GM08714 (cell line): ENCODE results near the gene BAIAP3.

Experiments
- H3K4me3 ChIP-seq: fragments of 200-500 bp; sonication (Bioruptor generic); 2 replicates; pipeline ENCODE4 v1.5.1; 2014; ENCODE audit warnings: mild to moderate bottlenecking, low read length, inconsistent platforms
- ZNF274 ChIP-seq: IDR thresholded peaks from 2 replicates; pipeline ENCODE4 v1.6.1; 2012; ENCODE audit warnings: mild to moderate bottlenecking, low read depth, low read length

The BAIAP3 gene

GRCh38 chr16:1330931-1331711 lies 2.3 kb upstream of the BAIAP3 start:
- no peak overlapping the region; the same call in 1 of the 2 replicates for H3K4me3 ChIP-seq
- TF ChIP-seq ZNF274: no peak

GRCh38 chr16:1331712-1332617 lies 1.5 kb upstream of the BAIAP3 start:
- TF ChIP-seq ZNF274: no peak
- H3K4me3 ChIP-seq: no peak overlapping the region; the same call in 1 of the 2 replicates

- TF ChIP-seq ZNF274: no peak
- no peak overlapping the region for H3K4me3 ChIP-seq
Measured at GRCh38 chr16:1332618-1333148, 762 bp upstream of the BAIAP3 start.

GRCh38 chr16:1333854-1334700 lies 632 bp downstream of the BAIAP3 start:
- TF ChIP-seq ZNF274: no peak
- no peak overlapping the region for H3K4me3 ChIP-seq

- no peak for TF ChIP-seq ZNF274
- H3K4me3 ChIP-seq: no peak overlapping the region
Measured at GRCh38 chr16:1334739-1335138, 1.3 kb downstream of the BAIAP3 start.

GRCh38 chr16:1335211-1335971 lies 1.9 kb downstream of the BAIAP3 start:
- no peak overlapping the region for H3K4me3 ChIP-seq
- TF ChIP-seq ZNF274: no peak

GRCh38 chr16:1335996-1336395 lies 2.6 kb downstream of the BAIAP3 start:
- no peak overlapping the region for H3K4me3 ChIP-seq
- TF ChIP-seq ZNF274: no peak

GRCh38 chr16:1336619-1337018 lies 3.2 kb downstream of the BAIAP3 start:
- no peak overlapping the region for H3K4me3 ChIP-seq
- TF ChIP-seq ZNF274: no peak

GRCh38 chr16:1337486-1337885 lies 4.0 kb downstream of the BAIAP3 start:
- H3K4me3 ChIP-seq: no peak overlapping the region
- TF ChIP-seq ZNF274: no peak

- TF ChIP-seq ZNF274: no peak
- H3K4me3 ChIP-seq: no peak overlapping the region
Measured at GRCh38 chr16:1338119-1338730, 4.8 kb downstream of the BAIAP3 start.

- H3K4me3 ChIP-seq: no peak overlapping the region
- TF ChIP-seq ZNF274: no peak
Measured at GRCh38 chr16:1338855-1339675, 5.6 kb downstream of the BAIAP3 start.

- no peak overlapping the region for H3K4me3 ChIP-seq
- TF ChIP-seq ZNF274: no peak
Measured at GRCh38 chr16:1340730-1341494, 7.5 kb downstream of the BAIAP3 start.
